CD4-positive, alpha-beta T cell treated with Interleukin-10 for 1 hour (primary cell): ENCODE results near the gene MAMDC4.

ENCODE experiments used
- DNase-seq: peaks from one replicate; pipeline ENCODE4 v3.0.0-alpha.2; 2020

MAMDC4 gene

GRCh38 chr9:136896027-136896426, 43.9 kb downstream of the MAMDC4 start:
- no peak for DNase-seq

GRCh38 chr9:136898483-136899100, 46.4 kb downstream of the MAMDC4 start:
- DNase-seq, result no peak

GRCh38 chr9:136899196-136899595, 47.0 kb downstream of the MAMDC4 start:
- DNase-seq, result no peak

- no peak for DNase-seq
These were observed 48.4 kb downstream of the MAMDC4 start for GRCh38 chr9:136900556-136900955.

GRCh38 chr9:136900988-136901515, 48.9 kb downstream of the MAMDC4 start:
- DNase-seq, result no peak

GRCh38 chr9:136901516-136902258, 49.5 kb downstream of the MAMDC4 start:
- peak; percentile 78 for DNase-seq

- DNase-seq, result peak; percentile 90
These were observed 50.2 kb downstream of the MAMDC4 start for GRCh38 chr9:136902259-136902821.

- DNase-seq, result peak; percentile 49
These were observed 51.0 kb downstream of the MAMDC4 start for GRCh38 chr9:136903041-136903554.

GRCh38 chr9:136906266-136906665, 54.1 kb downstream of the MAMDC4 start:
- DNase-seq, result no peak

- no peak for DNase-seq
These were observed 55.1 kb downstream of the MAMDC4 start for GRCh38 chr9:136907011-136907914.
